ENCODE data around the gene YEATS4. TPM values are rescaled to one million over a fixed set of nuclear protein-coding genes. Genes with fewer than 3 reads are reported as not detected.

YEATS4 gene
- total RNA-seq, 1 experiment from 2014 or later = 20.9 TPM

- Histone ChIP-seq H3K4me1 (ENCODE audit: control insufficient read depth, insufficient read depth, low read length) (peaks cover 6% of the 10 kb centered on the region; the same call in 1 of the 2 replicates), H3K27me3 (ENCODE audit: control insufficient read depth, insufficient read depth, low read length) (peaks cover 8% of the 10 kb centered on the region; the same call in 1 of the 2 replicates), H3K27ac (ENCODE audit: low read length) (no peak overlapping the region), H3K4me3 (ENCODE audit: low read depth in 2 of 2, low read length in 2 of 2) (no peak overlapping the region), H3K9me3 (ENCODE audit: control insufficient read depth, insufficient read depth, low read depth, low read length) (no peaks in the 10 kb centered on the region), H3K36me3 (ENCODE audit: control insufficient read depth, insufficient read depth, low read length) (no peaks in the 10 kb centered on the region; the same call in 1 of the 2 replicates)
- ChIA-PET POLR2A (no interaction called here), CTCF (no interaction called here)
- TF ChIP-seq TCF7L2 (IDR thresholded peaks at IDR 0.05; ENCODE audit: low read depth, low read length) (no peak), POLR2AphosphoS5 (IDR thresholded peaks at IDR 0.05; ENCODE audit: low read depth, low read length) (no peak), SIN3A (IDR thresholded peaks at IDR 0.05; ENCODE audit: borderline replicate concordance, insufficient read depth, low read depth, low read length) (no peak)
- TF ChIP-seq, protein P1, sequence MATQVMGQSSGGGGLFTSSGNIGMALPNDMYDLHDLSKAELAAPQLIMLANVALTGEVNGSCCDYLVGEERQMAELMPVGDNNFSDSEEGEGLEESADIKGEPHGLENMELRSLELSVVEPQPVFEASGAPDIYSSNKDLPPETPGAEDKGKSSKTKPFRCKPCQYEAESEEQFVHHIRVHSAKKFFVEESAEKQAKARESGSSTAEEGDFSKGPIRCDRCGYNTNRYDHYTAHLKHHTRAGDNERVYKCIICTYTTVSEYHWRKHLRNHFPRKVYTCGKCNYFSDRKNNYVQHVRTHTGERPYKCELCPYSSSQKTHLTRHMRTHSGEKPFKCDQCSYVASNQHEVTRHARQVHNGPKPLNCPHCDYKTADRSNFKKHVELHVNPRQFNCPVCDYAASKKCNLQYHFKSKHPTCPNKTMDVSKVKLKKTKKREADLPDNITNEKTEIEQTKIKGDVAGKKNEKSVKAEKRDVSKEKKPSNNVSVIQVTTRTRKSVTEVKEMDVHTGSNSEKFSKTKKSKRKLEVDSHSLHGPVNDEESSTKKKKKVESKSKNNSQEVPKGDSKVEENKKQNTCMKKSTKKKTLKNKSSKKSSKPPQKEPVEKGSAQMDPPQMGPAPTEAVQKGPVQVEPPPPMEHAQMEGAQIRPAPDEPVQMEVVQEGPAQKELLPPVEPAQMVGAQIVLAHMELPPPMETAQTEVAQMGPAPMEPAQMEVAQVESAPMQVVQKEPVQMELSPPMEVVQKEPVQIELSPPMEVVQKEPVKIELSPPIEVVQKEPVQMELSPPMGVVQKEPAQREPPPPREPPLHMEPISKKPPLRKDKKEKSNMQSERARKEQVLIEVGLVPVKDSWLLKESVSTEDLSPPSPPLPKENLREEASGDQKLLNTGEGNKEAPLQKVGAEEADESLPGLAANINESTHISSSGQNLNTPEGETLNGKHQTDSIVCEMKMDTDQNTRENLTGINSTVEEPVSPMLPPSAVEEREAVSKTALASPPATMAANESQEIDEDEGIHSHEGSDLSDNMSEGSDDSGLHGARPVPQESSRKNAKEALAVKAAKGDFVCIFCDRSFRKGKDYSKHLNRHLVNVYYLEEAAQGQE (IDR thresholded peaks at IDR 0.05; ENCODE audit: insufficient read depth in 1 of 2, low read depth in 2 of 2, low read length in 1 of 2) = no peak
- TF ChIP-seq, protein P2, sequence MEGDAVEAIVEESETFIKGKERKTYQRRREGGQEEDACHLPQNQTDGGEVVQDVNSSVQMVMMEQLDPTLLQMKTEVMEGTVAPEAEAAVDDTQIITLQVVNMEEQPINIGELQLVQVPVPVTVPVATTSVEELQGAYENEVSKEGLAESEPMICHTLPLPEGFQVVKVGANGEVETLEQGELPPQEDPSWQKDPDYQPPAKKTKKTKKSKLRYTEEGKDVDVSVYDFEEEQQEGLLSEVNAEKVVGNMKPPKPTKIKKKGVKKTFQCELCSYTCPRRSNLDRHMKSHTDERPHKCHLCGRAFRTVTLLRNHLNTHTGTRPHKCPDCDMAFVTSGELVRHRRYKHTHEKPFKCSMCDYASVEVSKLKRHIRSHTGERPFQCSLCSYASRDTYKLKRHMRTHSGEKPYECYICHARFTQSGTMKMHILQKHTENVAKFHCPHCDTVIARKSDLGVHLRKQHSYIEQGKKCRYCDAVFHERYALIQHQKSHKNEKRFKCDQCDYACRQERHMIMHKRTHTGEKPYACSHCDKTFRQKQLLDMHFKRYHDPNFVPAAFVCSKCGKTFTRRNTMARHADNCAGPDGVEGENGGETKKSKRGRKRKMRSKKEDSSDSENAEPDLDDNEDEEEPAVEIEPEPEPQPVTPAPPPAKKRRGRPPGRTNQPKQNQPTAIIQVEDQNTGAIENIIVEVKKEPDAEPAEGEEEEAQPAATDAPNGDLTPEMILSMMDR (IDR thresholded peaks at IDR 0.05) = no peak
- BruUV-seq (replicated peaks) = no TSS peak
- no peak for ATAC-seq
- DNase-seq (ENCODE audit: low read depth, low spot score) = no peak
- intact Hi-C loops (cut with micrococcal nuclease; ENCODE audit: unreplicated experiment) (no loop called here), in situ Hi-C loops (cut with HindIII; ENCODE audit: low pct_unique_long_range_greater_than_20kb, low sequenced_read_pairs) (no loop called here)
These were observed 25.4 kb upstream of the YEATS4 start for GRCh38 chr12:69334158-69334557.

DNA sequence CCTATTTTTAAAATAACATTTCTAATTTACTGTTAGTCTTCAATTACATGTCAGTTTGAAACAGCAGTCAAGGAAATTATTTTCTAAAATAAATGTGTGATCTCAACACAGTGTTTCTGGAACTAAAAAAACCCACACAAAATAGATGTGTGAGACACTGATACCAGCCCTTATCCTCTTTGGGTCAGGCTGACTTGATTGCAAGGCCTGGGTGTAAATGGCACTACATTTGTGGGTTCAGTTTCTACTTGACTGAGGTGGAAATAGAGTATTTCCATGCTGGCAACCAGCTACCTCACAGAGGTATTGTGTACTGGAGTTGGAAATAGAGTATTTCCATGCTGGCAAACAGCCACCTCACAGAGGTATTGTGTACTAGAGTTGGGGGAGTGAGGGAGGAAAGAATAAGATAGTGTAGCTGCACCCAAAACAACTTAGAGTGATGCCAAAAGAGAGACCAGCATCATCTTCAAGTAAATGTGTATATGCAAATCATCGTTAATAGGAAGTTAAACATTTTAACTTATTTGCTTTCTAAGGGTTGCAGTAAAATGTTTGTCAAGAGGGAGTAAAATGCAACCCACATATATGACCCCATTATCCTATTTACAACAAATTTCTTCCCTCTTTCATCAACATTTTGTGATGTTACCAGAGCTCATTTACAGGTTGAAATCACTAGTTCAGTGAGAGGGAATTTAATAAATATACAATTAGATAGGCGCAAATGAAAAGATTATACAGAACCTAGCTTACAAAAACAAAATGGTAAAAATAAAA is 22.0 kb upstream of the YEATS4 start:
- intact Hi-C loops (cut with micrococcal nuclease; ENCODE audit: unreplicated experiment) (no loop called here), in situ Hi-C loops (cut with HindIII; ENCODE audit: low pct_unique_long_range_greater_than_20kb, low sequenced_read_pairs) (no loop called here)
- Histone ChIP-seq H3K36me3 (ENCODE audit: control insufficient read depth, insufficient read depth, low read length) (no peaks in the 10 kb centered on the region; the same call in 1 of the 2 replicates), H3K4me3 (ENCODE audit: low read depth in 2 of 2, low read length in 2 of 2) (no peak overlapping the region), H3K9me3 (ENCODE audit: control insufficient read depth, insufficient read depth, low read depth, low read length) (no peaks in the 10 kb centered on the region), H3K27ac (ENCODE audit: low read length) (no peak overlapping the region), H3K4me1 (ENCODE audit: control insufficient read depth, insufficient read depth, low read length) (no peaks in the 10 kb centered on the region), H3K27me3 (ENCODE audit: control insufficient read depth, insufficient read depth, low read length) (no peaks in the 10 kb centered on the region; the same call in 1 of the 2 replicates)
- ATAC-seq = no peak
- no TSS peak for BruUV-seq (replicated peaks)
- CTCF ChIA-PET = no interaction called here
- TF ChIP-seq, protein P2 (IDR thresholded peaks at IDR 0.05) = no peak
- TF ChIP-seq SIN3A (IDR thresholded peaks at IDR 0.05; ENCODE audit: borderline replicate concordance, insufficient read depth, low read depth, low read length) (no peak), TCF7L2 (IDR thresholded peaks at IDR 0.05; ENCODE audit: low read depth, low read length) (no peak), POLR2AphosphoS5 (IDR thresholded peaks at IDR 0.05; ENCODE audit: low read depth, low read length) (no peak)
- TF ChIP-seq, protein P1 (IDR thresholded peaks at IDR 0.05; ENCODE audit: insufficient read depth in 1 of 2, low read depth in 2 of 2, low read length in 1 of 2) = no peak
- no peak for DNase-seq (ENCODE audit: low read depth, low spot score)
- POLR2A ChIA-PET = no interaction called here

All from Panc1 (cell line).